Measurements from ENCODE around the gene CAB39. TPM values are rescaled to one million over a fixed set of nuclear protein-coding genes. Genes with fewer than 3 reads are reported as not detected.

CAB39 gene
- total RNA-seq, 1 donor: 53.2 TPM

GRCh38 chr2:230732914-230733401, 20.3 kb downstream of the CAB39 start:
- Histone ChIP-seq H3K9me3 (ENCODE audit: low read depth, low read length) (no peaks in the 10 kb centered on the region), H3K4me1 (ENCODE audit: insufficient read depth, low read length) (peaks cover under 1% of the 10 kb centered on the region), H3K4me3 (ENCODE audit: insufficient read depth, low read length) (no peak overlapping the region), H2AFZ (ENCODE audit: low read length) (no peak overlapping the region), H3K79me2 (ENCODE audit: insufficient read depth, low read length) (peaks cover 98% of the 10 kb centered on the region), H4K20me1 (ENCODE audit: insufficient read depth, low read length) (peaks cover 49% of the 10 kb centered on the region), H3K27ac (ENCODE audit: low read depth, low read length) (no peak overlapping the region), H3K36me3 (ENCODE audit: insufficient read depth, low read length) (no peaks in the 10 kb centered on the region), H3K4me2 (ENCODE audit: insufficient read depth, low read length) (no peak overlapping the region), H3K27me3 (ENCODE audit: insufficient read depth, low read length) (no peaks in the 10 kb centered on the region)
- TF ChIP-seq CTCF (IDR thresholded peaks at IDR 0.05; ENCODE audit: extremely low read depth, low read depth, low read length): no peak
- DNase-seq (ENCODE audit: insufficient read length, low spot score, missing footprints): no peak

DNA sequence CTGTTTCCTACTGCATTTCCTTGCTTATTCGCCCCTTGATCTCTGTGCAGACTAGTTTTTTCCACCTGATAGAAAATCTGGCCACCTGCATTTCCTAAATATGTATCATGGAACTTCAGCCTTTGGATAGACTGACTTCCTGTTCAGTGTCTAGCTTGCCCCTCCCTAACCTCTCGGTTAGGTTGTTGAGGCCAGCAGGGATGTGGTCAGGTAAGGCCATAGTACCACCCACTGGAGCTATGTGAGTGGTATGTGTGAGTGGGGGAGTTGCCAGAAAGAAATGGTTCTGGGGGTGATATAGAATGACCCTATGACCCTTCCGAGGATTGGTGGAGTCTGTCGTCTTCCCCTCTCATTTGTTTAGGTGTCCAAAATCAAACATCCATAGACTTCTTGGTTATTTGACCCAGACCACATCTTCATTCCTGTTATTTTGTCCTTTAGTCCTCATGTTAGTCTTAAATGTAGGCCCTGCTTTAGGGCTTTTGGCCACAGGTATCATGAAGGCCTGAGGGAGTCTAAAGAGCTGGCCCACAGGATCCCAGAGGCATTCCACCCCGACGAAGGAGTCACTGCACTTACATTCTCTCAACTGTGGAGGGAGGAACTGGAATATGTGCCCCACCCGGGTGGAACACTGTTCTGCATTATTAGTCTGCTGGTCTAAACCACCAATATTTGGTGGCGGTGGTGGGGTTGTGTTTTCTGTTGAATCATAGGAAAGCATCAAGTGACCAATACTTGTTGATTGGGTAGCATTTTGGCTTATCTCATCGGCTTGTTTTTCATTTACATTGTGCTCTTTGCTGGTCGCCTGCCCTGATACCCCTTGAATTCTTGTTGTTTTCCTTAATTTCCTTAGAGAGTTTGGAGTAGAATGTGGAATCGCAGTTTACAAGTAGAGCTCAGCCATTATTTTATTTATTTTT, 21.9 kb downstream of the CAB39 start:
- H3K4me3 ChIP-seq (ENCODE audit: insufficient read depth, low read length): no peak overlapping the region
- H4K20me1 ChIP-seq (ENCODE audit: insufficient read depth, low read length): peaks cover 51% of the 10 kb centered on the region
- H2AFZ ChIP-seq (ENCODE audit: low read length): no peak overlapping the region
- no peaks in the 10 kb centered on the region for H3K27me3 ChIP-seq (ENCODE audit: insufficient read depth, low read length)
- no peaks in the 10 kb centered on the region for H3K9me3 ChIP-seq (ENCODE audit: low read depth, low read length)
- no peak for DNase-seq (ENCODE audit: insufficient read length, low spot score, missing footprints)
- no peak overlapping the region for H3K27ac ChIP-seq (ENCODE audit: low read depth, low read length)
- no peaks in the 10 kb centered on the region for H3K36me3 ChIP-seq (ENCODE audit: insufficient read depth, low read length)
- no peak overlapping the region for H3K4me2 ChIP-seq (ENCODE audit: insufficient read depth, low read length)
- peaks cover 8% of the 10 kb centered on the region for H3K4me1 ChIP-seq (ENCODE audit: insufficient read depth, low read length)
- TF ChIP-seq CTCF (IDR thresholded peaks at IDR 0.05; ENCODE audit: extremely low read depth, low read depth, low read length): no peak
- H3K79me2 ChIP-seq (ENCODE audit: insufficient read depth, low read length): peaks cover 100% of the 10 kb centered on the region

GRCh38 chr2:230735884-230736283, 23.2 kb downstream of the CAB39 start:
- no peak for TF ChIP-seq CTCF (IDR thresholded peaks at IDR 0.05; ENCODE audit: extremely low read depth, low read depth, low read length)
- no peak for DNase-seq (ENCODE audit: insufficient read length, low spot score, missing footprints)
- Histone ChIP-seq H2AFZ (ENCODE audit: low read length) (no peak overlapping the region), H3K36me3 (ENCODE audit: insufficient read depth, low read length) (peaks cover 6% of the 10 kb centered on the region), H3K4me3 (ENCODE audit: insufficient read depth, low read length) (no peak overlapping the region), H3K79me2 (ENCODE audit: insufficient read depth, low read length) (peaks cover 100% of the 10 kb centered on the region), H3K9me3 (ENCODE audit: low read depth, low read length) (no peaks in the 10 kb centered on the region), H3K4me2 (ENCODE audit: insufficient read depth, low read length) (no peak overlapping the region), H4K20me1 (ENCODE audit: insufficient read depth, low read length) (peaks cover 59% of the 10 kb centered on the region), H3K4me1 (ENCODE audit: insufficient read depth, low read length) (peaks cover 8% of the 10 kb centered on the region), H3K27ac (ENCODE audit: low read depth, low read length) (no peak overlapping the region), H3K27me3 (ENCODE audit: insufficient read depth, low read length) (no peaks in the 10 kb centered on the region)

- Histone ChIP-seq H3K4me2 (ENCODE audit: insufficient read depth, low read length) (no peak overlapping the region), H3K79me2 (ENCODE audit: insufficient read depth, low read length) (peaks cover 97% of the 10 kb centered on the region), H4K20me1 (ENCODE audit: insufficient read depth, low read length) (peaks cover 53% of the 10 kb centered on the region), H3K4me1 (ENCODE audit: insufficient read depth, low read length) (peaks cover 8% of the 10 kb centered on the region), H3K27me3 (ENCODE audit: insufficient read depth, low read length) (no peaks in the 10 kb centered on the region), H3K36me3 (ENCODE audit: insufficient read depth, low read length) (peaks cover 6% of the 10 kb centered on the region), H3K4me3 (ENCODE audit: insufficient read depth, low read length) (no peak overlapping the region), H3K9me3 (ENCODE audit: low read depth, low read length) (no peaks in the 10 kb centered on the region), H3K27ac (ENCODE audit: low read depth, low read length) (no peak overlapping the region), H2AFZ (ENCODE audit: low read length) (no peak overlapping the region)
- DNase-seq (ENCODE audit: insufficient read length, low spot score, missing footprints): no peak
- no peak for TF ChIP-seq CTCF (IDR thresholded peaks at IDR 0.05; ENCODE audit: extremely low read depth, low read depth, low read length)
Observed at GRCh38 chr2:230737300-230737699, 24.7 kb downstream of the CAB39 start.

All from osteoblast (primary cell).